MG63 (cell line): ENCODE data around the gene BCL2A1. TPM values are rescaled to one million over a fixed set of nuclear protein-coding genes. Genes with fewer than 3 reads are reported as not detected.

Experiments
- DNase-seq: peaks from one replicate; pipeline ENCODE4 v3.0.0-alpha.2; 2020
- H3K27me3 ChIP-seq: fragments of 250-450 bp; sonication (Bioruptor Pico); 2 replicates; pipeline ENCODE4 v1.5.1; 2020; ENCODE audit warnings: mild to moderate bottlenecking, moderate library complexity
- H3K36me3 ChIP-seq: fragments of 250-450 bp; sonication (Bioruptor Pico); 2 replicates; pipeline ENCODE4 v1.5.1; 2020; ENCODE audit warnings: mild to moderate bottlenecking, moderate library complexity
- H3K4me3 ChIP-seq: fragments of 250-450 bp; sonication (Bioruptor Pico); 2 replicates; pipeline ENCODE4 v1.5.1; 2020; ENCODE audit warnings: mild to moderate bottlenecking, moderate library complexity
- H3K9me3 ChIP-seq: fragments of 250-450 bp; sonication (Bioruptor Pico); 2 replicates; pipeline ENCODE4 v1.5.1; 2020; ENCODE audit warnings: mild to moderate bottlenecking, moderate library complexity
- total RNA-seq: library from RNA; depleted of rRNA; stranded (reverse); fragments of >200 nt; shearing (Covaris generic); gene quantifications from 2 replicates; pipeline ENCODE4 v1.2.3, GENCODE V29; 2014; ENCODE audit warnings: low replicate concordance

Gene BCL2A1
- total RNA-seq, 1 experiment from 2014 or later, result not detected

DNA sequence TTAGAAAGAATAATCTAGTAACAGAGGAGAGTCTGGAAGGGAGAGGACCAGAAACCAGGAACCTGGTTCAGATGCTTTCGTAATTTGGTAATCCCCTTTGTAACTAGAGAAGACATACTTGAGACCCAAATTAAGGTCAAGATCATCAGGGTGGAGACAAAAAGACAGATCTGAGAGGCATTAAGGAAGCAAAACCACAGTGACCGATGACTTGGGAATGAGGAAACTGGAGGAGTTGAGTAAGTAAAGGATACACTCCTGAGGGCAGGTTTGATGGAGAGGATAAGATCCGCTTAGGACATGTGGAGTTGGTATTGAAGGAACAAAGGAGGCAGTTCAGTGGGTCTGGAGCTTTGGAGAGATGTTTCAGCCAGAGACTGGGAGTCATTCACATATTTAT, 23.6 kb upstream of the BCL2A1 start:
- no peaks in the 10 kb centered on the region for H3K27me3 ChIP-seq
- no peak overlapping the region for H3K4me3 ChIP-seq
- H3K36me3 ChIP-seq, result no peaks in the 10 kb centered on the region
- no peaks in the 10 kb centered on the region for H3K9me3 ChIP-seq
- DNase-seq, result no peak

DNA sequence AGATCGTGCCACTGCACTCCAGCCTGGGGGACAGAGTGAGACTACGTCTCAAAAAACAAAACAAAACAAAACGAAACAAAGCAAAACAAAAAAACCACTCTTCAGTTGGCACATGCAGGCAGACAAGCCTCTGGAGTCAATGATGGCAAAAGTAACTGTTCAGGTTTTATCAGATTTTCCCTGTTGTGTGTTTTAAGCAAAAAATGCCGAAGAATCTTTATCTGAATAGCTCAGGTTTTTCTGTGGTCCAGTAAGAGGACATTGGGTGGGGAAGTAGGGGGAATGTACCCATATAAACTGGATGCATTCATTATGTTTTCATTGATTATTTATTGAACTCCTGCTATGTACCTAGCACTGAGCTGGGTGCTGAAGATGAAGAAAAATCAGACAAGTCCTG, 20.8 kb upstream of the BCL2A1 start:
- Histone ChIP-seq H3K4me3 (no peak overlapping the region), H3K36me3 (no peaks in the 10 kb centered on the region), H3K27me3 (no peaks in the 10 kb centered on the region), H3K9me3 (no peaks in the 10 kb centered on the region)
- no peak for DNase-seq

DNA sequence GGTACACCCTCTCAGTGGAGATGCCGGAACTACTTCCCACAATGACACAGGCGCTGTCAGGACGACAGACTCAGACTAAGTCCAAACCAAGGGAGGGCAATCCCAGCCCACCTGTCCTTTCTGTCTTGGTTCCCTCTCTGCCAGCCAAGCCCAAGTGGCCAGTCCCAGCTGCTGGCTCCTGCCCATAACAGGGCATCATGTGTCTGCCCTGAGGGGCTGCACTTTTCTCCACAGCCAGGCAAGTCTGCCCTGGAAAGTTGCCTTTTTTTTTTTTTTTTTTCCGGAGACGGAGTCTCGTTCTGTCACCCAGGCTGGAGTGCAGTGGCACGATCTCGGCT, 20.0 kb upstream of the BCL2A1 start:
- no peaks in the 10 kb centered on the region for H3K9me3 ChIP-seq
- H3K36me3 ChIP-seq, result no peaks in the 10 kb centered on the region
- no peak for DNase-seq
- H3K4me3 ChIP-seq, result no peak overlapping the region
- no peaks in the 10 kb centered on the region for H3K27me3 ChIP-seq

DNA sequence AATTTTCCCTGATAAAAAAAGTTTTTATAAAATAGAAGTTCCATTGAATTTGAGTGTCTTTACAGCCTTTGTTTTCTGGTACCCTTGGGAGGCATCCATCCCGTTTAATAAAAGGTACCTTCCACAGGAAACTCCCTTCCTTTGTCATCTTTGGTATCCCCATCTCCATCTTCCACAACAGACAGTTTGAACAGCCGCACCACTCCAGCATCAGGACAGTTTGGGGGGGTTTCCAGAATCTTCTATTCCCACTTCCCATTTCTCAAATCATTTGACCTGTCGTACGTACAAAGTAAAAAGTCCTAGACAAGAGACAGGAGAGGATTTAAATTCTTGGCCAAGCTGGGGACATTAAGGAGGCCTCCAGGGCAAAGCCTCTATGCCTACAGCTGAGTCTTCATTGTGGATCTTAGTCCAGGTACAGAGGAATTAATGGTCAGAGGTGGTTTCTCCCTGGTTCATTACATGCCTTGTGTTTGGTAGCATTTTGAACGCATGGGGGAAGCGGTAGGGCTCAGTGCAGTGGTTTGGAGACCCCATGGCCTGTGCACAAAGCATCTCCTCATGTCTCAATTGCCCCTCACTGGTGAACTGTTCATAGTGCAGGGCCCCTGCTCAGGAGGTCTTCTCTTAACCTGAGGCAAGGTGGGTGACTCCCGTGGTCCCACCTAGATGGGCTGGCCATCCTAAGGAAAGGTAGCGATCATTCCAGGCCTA, 19.4 kb upstream of the BCL2A1 start:
- DNase-seq, result no peak
- Histone ChIP-seq H3K9me3 (no peaks in the 10 kb centered on the region), H3K36me3 (no peaks in the 10 kb centered on the region), H3K4me3 (no peak overlapping the region), H3K27me3 (no peaks in the 10 kb centered on the region)

DNA sequence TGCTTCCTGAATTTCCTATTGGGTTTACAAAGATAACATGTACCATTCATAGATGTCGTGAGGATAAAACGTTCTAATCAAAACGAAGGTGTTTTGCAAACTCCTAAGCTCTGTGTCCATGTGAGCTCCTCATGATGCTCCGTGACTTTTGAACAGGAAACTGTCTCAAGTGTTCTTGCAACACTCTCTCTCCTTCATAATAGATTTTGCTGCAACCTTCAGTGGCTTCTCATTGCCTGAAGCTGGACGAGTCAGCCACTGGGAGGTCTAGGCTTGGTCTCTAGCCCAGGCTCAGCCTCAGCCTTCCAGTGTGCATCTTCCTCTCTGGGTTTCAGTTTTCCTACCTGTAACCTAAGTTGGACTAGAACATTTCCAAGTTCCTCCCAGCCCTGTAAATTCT, 18.7 kb upstream of the BCL2A1 start:
- Histone ChIP-seq H3K27me3 (no peaks in the 10 kb centered on the region), H3K36me3 (no peaks in the 10 kb centered on the region), H3K9me3 (no peaks in the 10 kb centered on the region), H3K4me3 (no peak overlapping the region)
- DNase-seq, result no peak

DNA sequence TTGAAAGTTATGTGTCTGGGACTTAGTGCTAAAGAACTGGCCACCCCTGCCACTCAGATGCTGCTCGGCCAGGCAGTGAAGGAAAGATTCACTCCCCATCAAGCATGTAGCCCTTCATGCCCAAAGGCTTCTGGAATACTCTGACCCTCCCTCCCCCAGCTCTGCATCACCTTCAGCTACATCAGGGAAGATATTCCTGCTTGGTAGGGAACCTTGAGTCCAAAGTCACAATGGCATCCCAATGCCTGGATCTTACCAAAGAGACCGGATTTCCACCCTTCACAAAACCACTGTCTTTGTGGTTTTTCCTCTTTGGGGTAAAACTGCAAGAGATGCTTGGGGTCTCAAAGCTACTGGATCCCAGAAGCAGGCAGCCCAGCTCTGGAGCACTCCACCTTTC, 18.2 kb upstream of the BCL2A1 start:
- Histone ChIP-seq H3K4me3 (no peak overlapping the region), H3K27me3 (no peaks in the 10 kb centered on the region), H3K36me3 (no peaks in the 10 kb centered on the region), H3K9me3 (no peaks in the 10 kb centered on the region)
- no peak for DNase-seq

DNA sequence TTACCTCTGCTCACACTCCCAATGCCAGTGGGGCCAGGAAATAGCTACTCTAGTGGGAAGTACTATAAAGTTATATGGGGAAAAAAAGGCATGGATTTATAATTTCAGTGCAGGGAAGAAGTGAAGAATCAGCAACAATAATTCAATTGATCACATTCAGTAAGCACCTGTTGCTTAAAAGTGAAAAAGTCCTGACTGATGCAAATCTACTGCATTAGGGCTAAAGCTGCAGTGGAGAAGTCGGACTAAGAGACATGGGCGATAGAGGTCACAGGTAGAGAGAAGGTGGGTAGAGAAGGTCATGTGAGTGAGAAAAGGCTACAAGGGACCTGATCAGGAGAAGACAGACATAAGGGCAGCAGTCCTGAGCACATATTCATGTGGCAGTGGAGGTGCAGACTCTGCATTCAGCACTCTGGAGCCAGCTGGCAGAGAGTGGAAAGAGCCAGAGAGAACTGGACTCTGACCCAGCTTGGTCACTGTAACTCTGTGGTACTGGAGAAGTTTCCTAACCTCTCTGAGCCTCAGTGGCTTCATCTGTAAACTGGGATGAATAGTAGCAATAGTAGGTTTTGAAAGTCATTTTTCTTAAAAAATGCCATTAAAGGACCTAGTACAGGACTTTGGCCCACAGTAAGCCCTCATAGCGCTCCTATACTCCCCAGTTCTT, 17.6 kb upstream of the BCL2A1 start:
- H3K36me3 ChIP-seq, result no peaks in the 10 kb centered on the region
- no peak overlapping the region for H3K4me3 ChIP-seq
- H3K9me3 ChIP-seq, result no peaks in the 10 kb centered on the region
- no peaks in the 10 kb centered on the region for H3K27me3 ChIP-seq
- DNase-seq, result no peak

DNA sequence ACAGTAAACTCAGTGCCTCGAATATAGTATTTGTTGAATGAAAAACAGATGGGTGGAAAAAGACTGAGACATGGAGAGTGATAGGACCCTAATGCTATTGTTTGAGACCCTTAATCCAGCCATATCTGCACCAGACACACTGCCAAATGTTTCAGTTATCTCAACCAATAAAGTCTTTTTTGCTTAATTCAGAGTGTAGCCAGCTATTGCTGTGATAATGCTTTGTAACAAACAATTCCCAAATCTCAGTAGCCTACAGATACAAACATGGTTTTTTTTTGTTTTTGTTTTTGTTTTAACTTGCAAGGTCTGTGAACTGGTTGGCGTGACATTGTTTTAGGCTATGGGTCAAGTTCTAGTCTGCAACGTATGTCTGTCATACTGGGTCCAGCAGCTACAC, 17.0 kb upstream of the BCL2A1 start:
- no peak for DNase-seq
- no peaks in the 10 kb centered on the region for H3K27me3 ChIP-seq
- no peaks in the 10 kb centered on the region for H3K36me3 ChIP-seq
- no peak overlapping the region for H3K4me3 ChIP-seq
- H3K9me3 ChIP-seq, result no peaks in the 10 kb centered on the region

DNA sequence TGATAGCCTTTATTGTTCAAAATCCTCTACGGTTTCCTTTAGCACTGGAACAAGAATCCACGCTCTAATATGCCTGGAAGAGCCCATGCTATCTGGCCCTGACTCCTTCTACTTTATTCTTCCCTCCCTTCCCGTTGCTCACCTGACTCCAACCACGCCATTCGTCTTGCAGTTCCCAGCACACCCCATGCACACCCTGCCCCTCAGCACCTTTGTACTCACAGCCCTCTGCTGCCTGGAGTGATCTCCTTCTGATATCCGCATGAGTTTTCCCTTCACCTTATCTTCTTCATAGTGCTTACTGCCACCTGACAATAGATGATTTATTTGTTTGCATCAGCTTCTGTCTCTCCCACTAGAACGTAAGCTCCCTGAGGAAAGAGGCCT, 16.6 kb upstream of the BCL2A1 start:
- H3K27me3 ChIP-seq, result no peaks in the 10 kb centered on the region
- H3K4me3 ChIP-seq, result no peak overlapping the region
- H3K36me3 ChIP-seq, result no peaks in the 10 kb centered on the region
- no peaks in the 10 kb centered on the region for H3K9me3 ChIP-seq
- DNase-seq, result no peak

DNA sequence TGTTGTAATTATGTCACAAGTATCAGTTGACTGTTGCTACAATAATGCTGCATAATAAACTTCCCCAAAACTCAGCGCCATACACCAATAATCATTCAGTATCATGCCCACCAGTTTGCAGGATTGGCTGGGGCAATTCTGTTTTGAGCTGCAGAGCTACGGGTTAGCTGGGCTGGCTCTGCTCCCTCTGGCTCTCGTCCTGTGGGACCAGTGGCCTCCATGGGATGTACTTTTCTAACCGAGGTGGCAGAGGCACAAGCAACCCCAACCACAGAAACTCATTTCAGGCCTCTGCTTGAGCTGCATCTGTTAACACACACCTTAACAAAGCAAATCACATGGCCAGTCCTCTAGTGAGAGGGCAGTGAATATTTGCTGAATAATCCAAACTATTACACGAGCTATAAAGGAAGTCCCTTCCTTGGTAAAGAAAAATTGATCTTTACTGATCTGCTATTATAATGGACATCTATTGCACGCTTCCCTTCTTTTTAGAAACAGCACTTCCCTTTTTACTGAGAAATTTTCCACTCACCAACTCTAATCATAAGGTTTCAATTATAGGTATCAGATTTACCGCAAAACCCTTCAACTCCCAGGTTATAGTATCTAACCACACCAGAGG, 10.9 kb upstream of the BCL2A1 start:
- Histone ChIP-seq H3K27me3 (no peaks in the 10 kb centered on the region), H3K9me3 (no peaks in the 10 kb centered on the region), H3K4me3 (no peak overlapping the region), H3K36me3 (no peaks in the 10 kb centered on the region)
- no peak for DNase-seq

DNA sequence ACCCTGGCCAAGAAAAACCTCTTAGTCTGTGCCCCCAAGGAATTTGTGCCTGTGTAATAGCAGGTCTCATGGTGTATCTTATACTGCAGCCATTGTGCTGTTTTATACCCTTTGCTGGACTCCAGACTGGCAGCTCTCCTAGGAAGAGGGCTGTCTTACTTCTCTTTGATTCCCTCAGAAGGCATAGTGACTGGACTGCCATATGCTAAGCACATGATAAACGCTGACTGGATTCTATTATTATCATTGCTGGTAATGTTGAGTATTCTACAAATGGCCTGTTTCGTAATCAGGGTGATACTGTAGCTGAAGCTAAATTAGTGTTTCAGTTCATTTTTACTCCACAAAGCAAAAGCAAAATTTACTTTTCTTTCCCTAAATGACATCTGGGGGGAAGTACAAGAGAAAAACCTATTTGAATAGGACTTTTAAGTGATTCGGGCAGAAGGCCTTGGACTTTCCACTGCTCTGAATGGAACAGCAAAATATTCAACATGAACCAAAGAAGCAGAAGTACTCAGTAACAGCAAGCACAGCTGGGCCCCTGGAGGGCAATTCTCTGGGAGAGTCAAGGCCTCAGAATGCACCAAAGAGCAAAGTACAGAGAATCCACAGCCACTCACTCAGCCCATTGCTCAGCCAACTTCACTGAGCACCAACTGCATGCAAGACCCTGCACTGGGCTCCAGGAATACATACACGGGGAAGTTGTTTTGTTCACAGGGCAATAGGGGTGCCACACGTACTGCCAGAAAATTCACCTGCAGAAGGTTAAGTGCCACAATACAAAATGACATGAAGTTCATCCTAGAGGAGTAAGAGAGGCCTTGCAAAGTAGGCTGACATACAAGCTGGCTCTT, 7.9 kb upstream of the BCL2A1 start:
- no peaks in the 10 kb centered on the region for H3K9me3 ChIP-seq
- no peaks in the 10 kb centered on the region for H3K27me3 ChIP-seq
- peak; percentile 9 for DNase-seq
- H3K36me3 ChIP-seq, result no peaks in the 10 kb centered on the region
- no peak overlapping the region for H3K4me3 ChIP-seq

DNA sequence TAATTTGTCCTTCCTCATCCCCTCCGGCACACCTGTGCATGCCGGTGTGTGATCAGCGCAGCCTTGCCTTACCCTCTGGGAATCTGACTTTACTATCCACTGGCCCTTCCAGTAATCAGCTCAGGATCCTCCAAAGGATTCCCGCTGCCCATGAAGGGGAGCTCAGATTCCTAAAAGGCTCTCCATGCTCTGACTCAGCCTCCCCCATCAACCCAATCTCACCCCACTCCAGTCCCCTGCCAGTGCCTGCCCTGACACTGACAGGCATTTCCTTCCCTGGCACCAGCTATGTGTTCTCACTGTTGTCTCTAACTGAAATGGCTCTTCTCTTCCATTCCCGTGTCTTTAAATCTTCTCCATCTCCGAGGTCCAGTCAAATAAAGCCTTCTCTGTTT, 7.3 kb upstream of the BCL2A1 start:
- H3K27me3 ChIP-seq, result no peaks in the 10 kb centered on the region
- H3K9me3 ChIP-seq, result no peaks in the 10 kb centered on the region
- H3K36me3 ChIP-seq, result no peaks in the 10 kb centered on the region
- no peak overlapping the region for H3K4me3 ChIP-seq
- DNase-seq, result peak; percentile 14

DNA sequence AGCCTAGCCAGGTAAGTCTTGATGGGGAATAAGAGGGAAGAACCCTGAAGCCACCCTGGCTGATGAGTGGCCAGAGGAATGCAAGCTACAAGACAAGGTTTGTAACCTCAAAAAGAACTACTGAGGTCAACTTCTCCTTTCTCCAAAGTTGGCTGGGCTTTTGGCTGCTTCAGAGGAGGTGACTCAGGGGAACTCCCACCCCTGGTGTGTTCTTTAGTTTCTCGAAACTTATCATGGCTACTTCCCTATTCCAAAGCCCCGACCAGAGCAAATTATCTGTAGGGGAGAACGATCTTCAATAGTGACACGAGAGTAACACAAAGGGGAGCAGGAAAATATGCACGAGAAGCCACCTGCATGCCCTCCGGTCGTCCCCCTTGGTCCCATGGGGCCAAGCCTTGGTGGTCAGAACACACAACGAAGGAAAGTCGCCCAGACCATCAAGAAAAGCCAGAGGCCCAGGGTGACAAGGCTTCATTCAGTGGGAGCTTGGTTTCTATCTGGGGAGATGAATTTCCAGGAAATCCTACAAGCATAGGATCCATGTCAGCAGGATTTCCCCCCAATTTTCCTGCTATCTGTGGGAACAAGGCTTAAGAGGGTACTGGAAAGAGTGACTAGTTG, 6.5 kb upstream of the BCL2A1 start:
- H3K36me3 ChIP-seq, result no peaks in the 10 kb centered on the region
- H3K4me3 ChIP-seq, result no peak overlapping the region
- H3K9me3 ChIP-seq, result no peaks in the 10 kb centered on the region
- DNase-seq, result peak; percentile 18
- H3K27me3 ChIP-seq, result no peaks in the 10 kb centered on the region

DNA sequence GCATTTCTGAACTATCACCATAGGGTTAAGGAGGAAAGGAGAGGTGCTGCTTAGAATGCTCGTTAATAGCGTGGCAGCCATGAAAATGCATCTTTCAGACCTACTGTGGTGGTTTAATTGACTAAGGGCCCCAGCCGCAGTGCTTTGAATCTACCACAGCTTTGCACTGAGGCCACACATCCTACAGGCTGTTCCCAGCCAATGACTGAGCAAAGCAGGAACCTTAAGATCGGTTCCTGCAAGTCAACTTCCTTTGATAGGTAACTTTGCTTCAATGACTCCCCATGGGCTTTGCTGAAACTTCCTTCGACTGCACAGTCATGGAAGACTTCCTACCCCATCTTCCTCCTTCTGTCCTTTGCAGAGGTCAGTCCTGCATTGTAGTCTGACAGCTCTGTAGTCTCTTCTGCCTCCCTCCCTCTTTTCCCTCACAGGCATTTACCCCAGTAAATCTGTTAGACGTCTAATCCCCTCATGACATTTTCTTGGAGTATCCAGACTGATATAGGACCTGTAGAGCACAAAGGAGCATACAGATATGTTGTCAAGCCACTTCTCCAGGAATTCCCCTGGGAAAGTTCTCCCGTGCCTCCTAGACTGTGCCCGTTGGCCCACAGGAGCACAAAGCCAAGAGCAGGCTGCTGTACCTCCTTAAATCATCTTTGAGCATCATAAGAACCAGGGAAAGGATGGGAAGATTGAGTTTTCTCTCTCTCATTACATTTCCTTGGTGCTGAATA, 2.6 kb upstream of the BCL2A1 start:
- H3K36me3 ChIP-seq, result no peaks in the 10 kb centered on the region
- DNase-seq, result no peak
- no peaks in the 10 kb centered on the region for H3K9me3 ChIP-seq
- H3K27me3 ChIP-seq, result no peaks in the 10 kb centered on the region
- no peak overlapping the region for H3K4me3 ChIP-seq

DNA sequence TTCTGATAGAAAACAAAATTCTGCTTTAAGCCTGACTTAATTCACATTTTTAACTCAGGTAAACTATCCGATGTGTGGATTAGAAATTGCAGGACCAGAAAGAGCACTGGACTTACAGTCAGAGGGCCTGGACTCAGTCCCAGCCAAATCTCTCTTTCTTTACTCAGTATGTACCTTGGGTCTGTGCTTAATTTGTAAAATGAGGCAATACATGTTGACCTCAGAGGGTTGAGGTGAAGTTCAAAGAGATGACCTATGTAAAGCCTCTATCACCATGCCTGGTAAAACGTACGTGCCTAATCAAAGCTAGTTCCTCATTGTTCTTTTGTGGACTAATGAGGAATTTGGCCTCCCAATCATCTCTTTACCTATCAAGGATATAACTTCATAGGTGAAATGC, 1.9 kb upstream of the BCL2A1 start:
- H3K27me3 ChIP-seq, result no peaks in the 10 kb centered on the region
- no peak for DNase-seq
- H3K4me3 ChIP-seq, result no peak overlapping the region
- H3K36me3 ChIP-seq, result no peaks in the 10 kb centered on the region
- no peaks in the 10 kb centered on the region for H3K9me3 ChIP-seq

DNA sequence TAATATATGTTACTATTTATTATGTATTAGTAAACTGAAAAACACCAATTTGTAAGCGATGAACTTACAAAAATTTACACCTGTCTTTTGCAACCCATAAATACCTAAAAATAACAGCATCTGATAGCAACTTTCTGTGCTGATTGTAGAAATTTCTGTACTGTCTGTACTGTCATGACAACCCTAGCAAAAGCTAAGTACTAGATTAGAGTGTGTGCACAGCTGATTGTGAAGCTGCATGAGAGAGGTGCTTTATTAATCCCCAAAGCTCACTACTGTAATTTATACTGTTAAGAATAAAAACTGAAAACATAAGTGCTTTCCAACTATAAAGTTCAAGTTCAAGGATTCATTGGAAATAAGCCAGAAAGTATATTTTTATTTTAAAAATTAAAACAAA, 815 bp downstream of the BCL2A1 start:
- no peaks in the 10 kb centered on the region for H3K9me3 ChIP-seq
- H3K36me3 ChIP-seq, result no peaks in the 10 kb centered on the region
- H3K4me3 ChIP-seq, result no peak overlapping the region
- H3K27me3 ChIP-seq, result no peaks in the 10 kb centered on the region
- DNase-seq, result no peak
